ENCODE measurements around the gene SLC7A6.
"Not testable (repeated sequence)": the region's sequence is repeated elsewhere in the genome, so short reads cannot be mapped to it uniquely, and the experiment has no call there.

Gene SLC7A6

GRCh38 chr16:68285683-68286082 is 21.4 kb downstream of the SLC7A6 start:
- DNase-seq = no peak

GRCh38 chr16:68286153-68287074 is 22.1 kb downstream of the SLC7A6 start:
- no peak for DNase-seq

- no peak for DNase-seq
Measured at GRCh38 chr16:68287276-68288251, 23.2 kb downstream of the SLC7A6 start.

GRCh38 chr16:68288252-68288650 is 23.9 kb downstream of the SLC7A6 start:
- DNase-seq = no peak

DNA sequence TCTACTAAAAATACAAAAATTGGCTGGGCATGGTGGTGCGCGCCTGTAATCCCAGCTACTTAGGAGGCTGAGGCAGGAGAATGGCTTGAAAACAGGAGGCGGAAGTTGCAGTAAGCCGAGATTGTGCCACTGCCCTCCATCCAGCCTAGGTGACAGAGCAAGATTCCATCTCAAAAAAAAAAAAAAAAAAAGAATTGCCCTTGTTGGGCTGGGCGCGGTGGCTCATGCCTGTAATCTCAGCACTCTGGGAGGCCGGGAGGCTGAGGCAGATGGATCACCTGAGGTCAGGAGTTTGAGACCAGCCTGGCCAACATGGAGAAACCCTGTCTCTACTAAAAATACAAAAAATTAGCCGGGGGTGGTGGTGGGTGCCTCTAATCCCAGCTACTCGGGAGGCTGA is 24.5 kb downstream of the SLC7A6 start:
- DNase-seq = not testable (repeated sequence)

- no peak for DNase-seq
Measured at GRCh38 chr16:68289202-68289601, 24.9 kb downstream of the SLC7A6 start.

DNA sequence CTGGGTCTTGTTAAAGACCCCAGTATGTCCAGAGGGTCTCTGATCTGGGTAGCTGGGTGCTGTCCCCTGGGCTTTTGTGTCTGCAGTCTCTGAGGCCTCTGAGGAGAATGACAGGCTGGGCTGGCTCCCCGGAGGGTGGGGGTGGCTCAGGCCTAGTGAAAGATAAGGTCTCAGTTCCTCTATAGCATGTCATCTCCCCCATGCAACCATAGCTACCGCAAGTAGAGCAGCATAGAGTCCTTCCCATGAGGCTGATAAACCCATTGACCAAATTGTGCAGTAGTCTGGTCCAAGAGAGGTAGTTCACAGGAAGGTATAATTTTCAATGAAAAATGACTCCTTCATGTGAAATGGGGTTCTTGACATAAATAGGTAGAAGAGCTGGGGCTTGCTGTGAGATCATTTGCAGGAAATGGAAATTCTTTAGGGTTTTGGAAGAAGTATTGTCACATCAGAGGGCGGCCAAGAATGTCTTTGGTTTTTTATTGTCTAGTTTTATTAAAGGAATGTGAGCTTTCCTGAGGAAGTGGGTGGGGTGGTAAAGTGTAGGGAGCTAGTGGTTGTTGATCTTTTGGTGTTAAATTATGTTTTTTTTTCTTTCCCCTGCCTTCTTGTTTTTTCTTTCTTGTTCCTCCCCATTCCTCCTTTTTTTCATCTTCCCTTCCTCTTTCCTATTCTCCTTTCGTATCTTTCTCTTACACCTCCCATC is 25.4 kb downstream of the SLC7A6 start:
- no peak for DNase-seq

DNA sequence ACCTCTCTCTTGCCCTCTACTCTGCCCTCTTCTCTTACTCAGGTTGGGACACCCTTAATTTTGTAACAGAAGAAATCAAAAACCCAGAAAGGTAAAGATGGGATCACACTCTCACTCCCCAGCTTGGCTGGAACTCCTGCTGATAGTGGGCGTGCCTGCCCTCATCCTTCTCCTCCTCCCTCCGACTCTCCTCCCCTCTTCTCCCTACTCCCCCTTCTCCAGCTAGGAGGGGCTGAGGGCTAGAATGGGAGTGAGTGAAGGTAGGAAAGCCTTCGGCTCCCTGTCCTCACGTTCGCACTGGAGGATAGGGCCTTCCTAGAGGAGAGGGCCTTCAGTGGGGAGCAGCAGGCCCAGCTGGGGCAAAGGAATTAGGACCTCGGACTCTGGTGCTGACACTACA is 26.1 kb downstream of the SLC7A6 start:
- no peak for DNase-seq

GRCh38 chr16:68291227-68291626 is 26.9 kb downstream of the SLC7A6 start:
- no peak for DNase-seq

GRCh38 chr16:68292425-68292824 is 28.1 kb downstream of the SLC7A6 start:
- no peak for DNase-seq

GRCh38 chr16:68296291-68296690 is 32.0 kb downstream of the SLC7A6 start:
- no peak for DNase-seq

GRCh38 chr16:68296693-68297092 is 32.4 kb downstream of the SLC7A6 start:
- DNase-seq = no peak

GRCh38 chr16:68297908-68298307 is 33.6 kb downstream of the SLC7A6 start:
- DNase-seq = no peak

- DNase-seq = no peak
Measured at GRCh38 chr16:68298312-68298711, 34.0 kb downstream of the SLC7A6 start.

- peak; percentile 15 for DNase-seq
Measured at GRCh38 chr16:68298907-68299561, 34.7 kb downstream of the SLC7A6 start.

DNA sequence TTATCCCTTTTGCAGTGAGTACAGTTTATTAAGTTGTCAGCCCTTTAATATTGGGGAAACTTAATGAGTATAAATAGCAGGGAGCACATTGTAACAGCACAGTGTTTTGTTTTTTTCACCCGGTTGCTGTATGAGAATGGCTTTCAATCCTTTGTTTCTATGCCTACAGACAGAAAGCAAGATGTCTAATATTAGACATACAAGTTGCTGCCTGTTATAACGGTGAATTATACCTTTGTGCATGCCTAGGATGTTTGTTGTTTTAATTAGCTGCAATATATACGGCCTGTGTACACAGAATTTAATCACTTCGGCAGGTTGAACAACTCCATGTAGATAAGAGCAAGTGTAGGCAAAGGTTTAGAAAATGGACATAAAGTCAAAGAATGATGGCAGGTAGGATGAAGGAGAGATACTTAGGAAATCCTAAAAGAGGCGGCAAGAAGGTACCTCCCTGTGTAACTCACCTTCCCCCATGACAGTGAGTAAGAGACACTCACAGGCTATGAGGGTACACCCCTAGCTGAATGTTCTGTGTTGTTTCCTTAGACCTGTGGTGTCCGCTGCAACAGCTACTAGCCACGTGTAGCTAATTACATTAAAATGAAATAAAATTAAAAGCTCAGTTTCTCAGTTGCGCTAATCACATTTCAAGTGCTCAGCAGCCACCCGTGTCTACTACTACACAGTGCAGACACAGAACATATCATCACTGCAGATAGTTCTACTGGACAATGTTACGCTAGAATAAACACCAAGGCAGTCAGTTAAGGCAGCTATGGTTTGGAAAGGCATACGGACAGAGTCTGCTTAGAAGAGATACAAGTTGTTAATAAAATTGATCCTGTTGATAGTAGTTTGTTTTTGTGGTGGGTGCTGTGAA is 35.5 kb downstream of the SLC7A6 start:
- no peak for DNase-seq

DNA sequence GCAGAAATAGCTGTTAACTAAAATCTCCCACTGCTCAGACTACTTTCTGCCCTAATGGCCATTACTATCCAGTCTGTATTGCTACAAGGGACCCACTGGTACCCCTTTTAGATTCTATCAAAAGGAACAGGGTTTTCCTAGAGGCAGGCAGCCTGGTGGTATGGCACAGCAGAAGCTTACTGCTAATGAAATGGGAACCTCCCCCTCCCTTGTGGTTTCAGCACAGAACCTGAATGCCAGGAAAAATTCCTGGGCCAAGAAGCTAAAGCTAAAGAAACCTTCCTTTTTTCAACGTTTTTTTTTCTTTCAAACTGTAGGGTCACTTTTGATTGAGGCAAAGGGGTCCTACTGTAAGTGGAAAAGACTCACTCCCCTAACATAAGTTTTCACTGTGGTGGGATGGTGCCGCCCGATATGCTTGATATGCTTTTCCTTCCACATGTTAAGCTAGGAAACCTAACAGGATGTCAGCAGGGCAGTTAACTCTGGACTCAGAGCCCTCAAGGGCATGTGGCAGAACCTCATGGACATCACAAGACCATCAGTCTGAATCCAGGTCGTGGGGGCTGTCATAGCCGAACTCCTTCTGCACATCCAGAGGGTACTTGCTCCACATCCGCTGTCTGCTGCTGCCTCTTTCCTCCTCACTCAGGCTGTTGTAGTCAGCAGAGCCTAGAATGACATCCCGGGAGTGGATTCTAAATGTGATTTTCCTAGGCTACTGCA is 36.6 kb downstream of the SLC7A6 start:
- no peak for DNase-seq

GRCh38 chr16:68306633-68307032 is 42.3 kb downstream of the SLC7A6 start:
- no peak for DNase-seq

- DNase-seq = no peak
Measured at GRCh38 chr16:68309799-68310198, 45.5 kb downstream of the SLC7A6 start.

- DNase-seq = no peak
Measured at GRCh38 chr16:68310437-68310773, 46.1 kb downstream of the SLC7A6 start.
